ENCODE measurements around the gene PIK3CB.

- TF ChIP-seq CTCF (conservative IDR thresholded peaks at IDR 0.05; ENCODE audit: low read depth, low read length) (no peak), EZH2 (IDR thresholded peaks at IDR 0.05; ENCODE audit: low read length, unreplicated experiment) (no peak)
Measured at GRCh38 chr3:138845181-138845601, 10.5 kb upstream of the PIK3CB start.

Measured in PC-3 (cell line).